Natural killer cell (primary cell): Measurements from ENCODE around the gene OLFML2B. TPM values are rescaled to one million over a fixed set of nuclear protein-coding genes. Genes with fewer than 3 reads are reported as not detected.

Source experiments
- ATAC-seq, 3 donors: fragments of 150-1000 bp in 2 of 3; fragments of 200-7000 bp in 1 of 3; cut with Tn5 transposase; 1 replicate in 1 of 3; 2 replicates in 2 of 3; pipeline ENCODE4 v1.10.0; 2021; ENCODE audit warnings: mild to moderate bottlenecking in 2 of 3, moderate library complexity in 2 of 3
- DNase-seq, 2 donors: peaks; one replicate each; pipeline versions ENCODE4 v3.0.0 to v3.0.0-alpha.2; 2013 to 2021; ENCODE audit warnings: mixed read lengths in 1 of 2
- H3K27ac ChIP-seq: one replicate; pipeline ENCODE4 v1.5.1; 2013; ENCODE audit warnings: mild to moderate bottlenecking, low read length
- H3K27me3 ChIP-seq: one replicate; pipeline ENCODE4 v1.6.1; 2013; ENCODE audit warnings: low read length; ENCODE audit not compliant: control insufficient read depth, insufficient read depth
- H3K36me3 ChIP-seq: one replicate; pipeline ENCODE4 v1.6.1; 2013; ENCODE audit warnings: low read length; ENCODE audit not compliant: control insufficient read depth, insufficient read depth
- H3K4me1 ChIP-seq: one replicate; pipeline ENCODE4 v1.6.1; 2013; ENCODE audit warnings: low read length; ENCODE audit not compliant: control insufficient read depth, insufficient read depth
- H3K4me3 ChIP-seq: one replicate; pipeline ENCODE4 v1.5.1; 2013; ENCODE audit warnings: low read length
- H3K9me3 ChIP-seq: one replicate; pipeline ENCODE4 v1.6.1; 2013; ENCODE audit warnings: low read length; ENCODE audit not compliant: control insufficient read depth, insufficient read depth
- H3K27ac Mint-ChIP-seq, 2 donors: one replicate each; pipeline ENCODE4 v1.8.0; 2022; ENCODE audit warnings: mild to moderate bottlenecking in 2 of 2, mixed read lengths in 2 of 2, moderate library complexity in 1 of 2
- H3K27me3 Mint-ChIP-seq, 2 donors: one replicate each; pipeline ENCODE4 v1.8.0; 2022; ENCODE audit warnings: low read depth in 2 of 2, mixed read lengths in 2 of 2
- H3K36me3 Mint-ChIP-seq: one replicate; pipeline ENCODE4 v1.8.0; 2022; ENCODE audit warnings: mixed read lengths
- H3K4me1 Mint-ChIP-seq, 2 donors: one replicate each; pipeline ENCODE4 v1.8.0; 2022; ENCODE audit warnings: mixed read lengths in 2 of 2
- H3K4me3 Mint-ChIP-seq: one replicate; pipeline ENCODE4 v1.8.0; 2022; ENCODE audit warnings: mild to moderate bottlenecking, moderate library complexity, mixed read lengths
- H3K9me3 Mint-ChIP-seq, 2 donors: one replicate each; pipeline ENCODE4 v1.8.0; 2022; ENCODE audit warnings: mixed read lengths in 2 of 2
- WGBS: methylation state at CpG from one replicate; pipeline ENCODE4 v1.1.7; 2013; ENCODE audit warnings: missing lambda C conversion rate; ENCODE audit not compliant: insufficient coverage; 5-methylcytosine and 5-hydroxymethylcytosine counted together
- intact Hi-C: fragments of 100-400 bp; cut with micrococcal nuclease; formaldehyde crosslinking; loops from one replicate; pipeline ENCODE4 v1.14.2; 2022
- total RNA-seq, 4 donors: library from RNA; stranded (reverse); fragments of 120-200 nt in 1 of 4; gene quantifications; one replicate each; pipeline versions ENCODE4 v1.2.3 to v1.2.4, GENCODE V29; 2013 to 2022
- TF ChIP-seq, protein P1 (sequence below): fragments of 200-600 bp; IDR thresholded peaks from one replicate; pipeline ENCODE4 v1.8.0; 2022; ENCODE audit warnings: antibody characterized with exemption

Gene OLFML2B
- total RNA-seq, 3 donors from 2014 or later (not counting 1 experiment from before 2014, with no cell fraction given), result 0.33 TPM; not detected in 2

DNA sequence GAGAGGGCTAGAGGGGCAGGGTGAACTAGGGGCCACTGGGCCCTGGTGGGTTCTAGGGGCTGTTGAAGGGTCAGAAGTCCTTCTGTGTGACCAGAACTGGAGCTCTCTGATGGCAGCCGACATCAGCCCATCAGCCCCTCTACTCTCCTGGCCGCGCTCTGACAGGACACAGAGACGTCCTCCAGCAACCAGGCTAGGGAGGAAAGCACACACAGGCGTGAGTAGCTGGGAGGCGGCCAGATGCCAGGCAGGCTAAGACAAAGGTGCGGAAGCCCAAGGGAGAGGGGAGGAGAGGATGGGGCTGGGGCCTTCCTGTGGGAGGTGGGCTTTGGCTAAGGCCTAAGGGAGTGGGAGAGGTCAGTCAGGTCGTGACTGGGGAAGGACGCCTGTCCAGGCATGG lies 50.8 kb downstream of the OLFML2B start:
- H3K27ac Mint-ChIP-seq, result no peak overlapping the region
- H3K4me3 Mint-ChIP-seq, result no peak overlapping the region
- H3K36me3 Mint-ChIP-seq, result no peaks in the 10 kb centered on the region

DNA sequence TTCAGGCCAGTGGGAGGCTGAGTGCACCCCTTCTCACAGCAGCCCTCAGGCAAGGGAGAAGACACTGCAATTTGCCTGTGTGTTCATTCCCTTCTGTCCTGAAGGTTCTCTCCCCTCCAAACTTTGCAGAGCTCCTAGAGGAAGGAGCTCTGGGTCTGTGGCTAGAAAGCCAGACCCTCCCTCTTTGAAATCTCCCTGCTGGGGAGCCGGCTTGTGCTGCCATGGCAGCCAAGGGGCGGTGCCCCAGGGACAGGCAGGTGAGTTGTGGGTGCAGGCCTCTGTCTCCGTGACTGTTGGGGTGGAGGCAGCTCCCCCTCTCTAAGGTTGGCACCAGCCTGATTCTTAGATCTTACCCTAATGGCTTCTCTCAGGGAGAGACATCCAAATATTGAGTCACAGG lies 53.0 kb downstream of the OLFML2B start:
- intact Hi-C loops, result no loop called here
- Mint-ChIP-seq H3K36me3 (no peaks in the 10 kb centered on the region), H3K27me3 (no peaks in the 10 kb centered on the region), H3K27ac (no peak overlapping the region), H3K4me3 (no peak overlapping the region), H3K9me3 (no peaks in the 10 kb centered on the region), H3K4me1 (no peaks in the 10 kb centered on the region)
- 59% methylated on average over 3 of the region's 3 CpGs for WGBS
- Histone ChIP-seq H3K9me3 (no peaks in the 10 kb centered on the region), H3K4me1 (no peaks in the 10 kb centered on the region), H3K36me3 (peaks cover 2% of the 10 kb centered on the region), H3K27ac (no peak overlapping the region), H3K4me3 (no peak overlapping the region), H3K27me3 (no peaks in the 10 kb centered on the region)
- TF ChIP-seq, protein P1, sequence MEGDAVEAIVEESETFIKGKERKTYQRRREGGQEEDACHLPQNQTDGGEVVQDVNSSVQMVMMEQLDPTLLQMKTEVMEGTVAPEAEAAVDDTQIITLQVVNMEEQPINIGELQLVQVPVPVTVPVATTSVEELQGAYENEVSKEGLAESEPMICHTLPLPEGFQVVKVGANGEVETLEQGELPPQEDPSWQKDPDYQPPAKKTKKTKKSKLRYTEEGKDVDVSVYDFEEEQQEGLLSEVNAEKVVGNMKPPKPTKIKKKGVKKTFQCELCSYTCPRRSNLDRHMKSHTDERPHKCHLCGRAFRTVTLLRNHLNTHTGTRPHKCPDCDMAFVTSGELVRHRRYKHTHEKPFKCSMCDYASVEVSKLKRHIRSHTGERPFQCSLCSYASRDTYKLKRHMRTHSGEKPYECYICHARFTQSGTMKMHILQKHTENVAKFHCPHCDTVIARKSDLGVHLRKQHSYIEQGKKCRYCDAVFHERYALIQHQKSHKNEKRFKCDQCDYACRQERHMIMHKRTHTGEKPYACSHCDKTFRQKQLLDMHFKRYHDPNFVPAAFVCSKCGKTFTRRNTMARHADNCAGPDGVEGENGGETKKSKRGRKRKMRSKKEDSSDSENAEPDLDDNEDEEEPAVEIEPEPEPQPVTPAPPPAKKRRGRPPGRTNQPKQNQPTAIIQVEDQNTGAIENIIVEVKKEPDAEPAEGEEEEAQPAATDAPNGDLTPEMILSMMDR, result no peak
- no peak for ATAC-seq
- no peak for DNase-seq

More for the DNA sequence above, 50.8 kb downstream of the OLFML2B start:
- ATAC-seq, result no peak
- 94% methylated on average over 9 of the region's 9 CpGs for WGBS
- TF ChIP-seq, protein P1, result no peak
- Histone ChIP-seq H3K36me3 (no peaks in the 10 kb centered on the region), H3K4me3 (no peak overlapping the region), H3K27ac (no peak overlapping the region), H3K27me3 (no peaks in the 10 kb centered on the region), H3K9me3 (no peaks in the 10 kb centered on the region), H3K4me1 (no peaks in the 10 kb centered on the region)
- Mint-ChIP-seq H3K9me3 (no peaks in the 10 kb centered on the region), H3K4me1 (no peaks in the 10 kb centered on the region), H3K27me3 (no peaks in the 10 kb centered on the region)
- no peak for DNase-seq
- intact Hi-C loops, result no loop called here

DNA sequence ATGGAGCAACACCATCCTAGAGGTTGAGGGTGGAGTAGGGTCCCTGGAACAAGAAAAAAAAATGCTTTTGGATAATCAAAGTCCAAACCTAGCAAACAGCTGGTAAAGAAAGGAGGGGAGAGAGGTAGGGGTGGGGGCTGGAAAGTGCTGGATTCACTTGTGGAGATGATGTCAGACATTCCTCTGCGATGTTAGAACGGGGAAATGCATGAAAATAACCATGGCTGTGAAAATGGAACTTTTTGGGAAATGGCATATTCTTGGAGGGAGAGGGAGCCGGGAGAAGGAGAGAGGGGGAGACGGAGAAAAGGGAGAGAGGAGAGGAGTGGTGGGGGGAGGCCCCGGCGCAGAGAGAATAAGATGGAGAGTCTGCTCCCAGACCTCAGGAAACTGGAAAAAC lies 53.6 kb downstream of the OLFML2B start:
- H3K9me3 ChIP-seq, result no peaks in the 10 kb centered on the region
- H3K27ac ChIP-seq, result no peak overlapping the region
- TF ChIP-seq, protein P1, result no peak
- no peak for DNase-seq
- WGBS, result 97% methylated on average over 6 of the region's 6 CpGs
- peaks cover 2% of the 10 kb centered on the region for H3K36me3 ChIP-seq
- H3K4me3 ChIP-seq, result no peak overlapping the region
- H3K27me3 ChIP-seq, result no peaks in the 10 kb centered on the region
- Mint-ChIP-seq H3K4me1 (no peaks in the 10 kb centered on the region), H3K27ac (no peak overlapping the region), H3K4me3 (no peak overlapping the region), H3K36me3 (no peaks in the 10 kb centered on the region), H3K27me3 (no peaks in the 10 kb centered on the region), H3K9me3 (no peaks in the 10 kb centered on the region)
- intact Hi-C loops, result no loop called here
- H3K4me1 ChIP-seq, result no peaks in the 10 kb centered on the region
- ATAC-seq, result no peak

DNA sequence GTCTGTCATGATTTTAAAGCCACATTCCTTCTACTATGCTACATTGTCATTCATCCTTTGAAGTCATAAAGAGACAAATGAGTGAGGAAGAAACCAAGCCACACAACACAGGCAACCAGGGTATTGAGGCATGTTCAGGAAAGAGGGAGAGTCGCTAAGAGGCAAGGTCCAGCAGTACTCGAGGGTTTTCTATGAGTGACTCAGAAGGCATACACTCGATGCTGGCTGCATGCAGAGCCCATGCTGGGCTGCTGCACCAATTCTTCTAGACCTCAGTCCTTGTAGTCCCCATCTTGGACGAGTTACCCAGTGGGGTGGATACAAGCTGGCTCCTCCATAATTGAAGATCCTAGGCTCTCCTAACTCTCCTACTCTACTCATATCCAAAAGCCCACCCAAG lies 57.6 kb downstream of the OLFML2B start:
- TF ChIP-seq, protein P1, result no peak
- no peak for DNase-seq
- Histone ChIP-seq H3K4me1 (peaks cover 3% of the 10 kb centered on the region), H3K36me3 (peaks cover 4% of the 10 kb centered on the region), H3K27me3 (no peaks in the 10 kb centered on the region), H3K4me3 (no peak overlapping the region), H3K9me3 (no peaks in the 10 kb centered on the region), H3K27ac (no peak overlapping the region)
- intact Hi-C loops, result no loop called here
- H3K9me3 Mint-ChIP-seq, result no peaks in the 10 kb centered on the region
- no peak overlapping the region for H3K4me3 Mint-ChIP-seq
- no peaks in the 10 kb centered on the region for H3K27me3 Mint-ChIP-seq
- no peaks in the 10 kb centered on the region for H3K36me3 Mint-ChIP-seq
- 87% methylated on average over 4 of the region's 4 CpGs for WGBS
- no peak for ATAC-seq
- peaks cover 13 to 15% of the 10 kb centered on the region in 2 donors for H3K4me1 Mint-ChIP-seq
- H3K27ac Mint-ChIP-seq, result no peak overlapping the region
